ENCODE measurements around the gene SPTSSA.

Gene SPTSSA

GRCh38 chr14:34502545-34503225 is 40.6 kb upstream of the SPTSSA start:
- Histone ChIP-seq H3K27ac (ENCODE audit: low read depth, low read length) (no peak overlapping the region), H2BK15ac (replicated peaks; ENCODE audit: low read depth) (no peak overlapping the region), H3K36me3 (ENCODE audit: control insufficient read depth, insufficient read depth, low read length) (no peaks in the 10 kb centered on the region), H3K9ac (ENCODE audit: low read length) (no peak overlapping the region), H4K8ac (ENCODE audit: low read depth, low read length) (no peak overlapping the region), H3K4me3 (ENCODE audit: low read length) (no peak overlapping the region), H3K79me1 (ENCODE audit: low read length) (no peaks in the 10 kb centered on the region), H2BK5ac (ENCODE audit: low read length) (no peak overlapping the region), H3K4me1 (ENCODE audit: control insufficient read depth, low read depth, low read length) (peaks cover 2% of the 10 kb centered on the region), H3K23ac (ENCODE audit: low read length) (no peak overlapping the region), H3K79me2 (ENCODE audit: control insufficient read depth, insufficient read depth, low read length) (no peaks in the 10 kb centered on the region), H3K18ac (ENCODE audit: low read length) (no peak overlapping the region), H2BK120ac (ENCODE audit: low read depth, low read length) (no peak overlapping the region), H3K4me2 (ENCODE audit: low read length) (no peak overlapping the region), H3K27me3 (ENCODE audit: insufficient read depth, low read length, poor library complexity) (no peaks in the 10 kb centered on the region), H3K56ac (ENCODE audit: low read length) (no peak overlapping the region), H3K4ac (ENCODE audit: low read depth, low read length) (no peak overlapping the region), H4K5ac (ENCODE audit: low read length) (no peak overlapping the region), H2AK5ac (ENCODE audit: low read length) (no peak overlapping the region)
- no peak for DNase-seq
- WGBS (ENCODE audit: extremely low coverage, insufficient coverage, low lambda C conversion rate) = no CpG with 5 or more reads among the region's 2 CpGs

DNA sequence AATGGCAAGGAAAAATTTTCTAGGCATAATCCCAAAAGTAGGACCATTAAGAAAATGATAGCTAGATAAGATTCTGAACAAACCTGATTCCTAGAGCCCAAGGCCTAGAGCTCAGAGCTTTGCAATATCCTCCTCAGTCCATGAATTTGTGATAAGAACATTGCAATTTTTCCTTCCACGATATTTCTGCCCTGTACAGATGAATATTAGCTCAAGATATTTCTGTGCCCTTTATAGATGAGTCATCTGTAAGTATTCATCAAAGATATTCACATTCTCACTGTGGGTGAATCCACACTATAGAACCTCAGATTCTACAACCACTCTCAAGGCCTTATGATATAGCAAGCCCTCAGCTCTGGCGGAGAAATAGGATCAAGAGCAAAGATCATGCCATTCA is 40.0 kb upstream of the SPTSSA start:
- Histone ChIP-seq H3K36me3 (ENCODE audit: control insufficient read depth, insufficient read depth, low read length) (no peaks in the 10 kb centered on the region), H3K18ac (ENCODE audit: low read length) (no peak overlapping the region), H3K27me3 (ENCODE audit: insufficient read depth, low read length, poor library complexity) (no peaks in the 10 kb centered on the region), H2BK120ac (ENCODE audit: low read depth, low read length) (no peak overlapping the region), H2BK15ac (replicated peaks; ENCODE audit: low read depth) (no peak overlapping the region), H4K8ac (ENCODE audit: low read depth, low read length) (no peak overlapping the region), H3K9ac (ENCODE audit: low read length) (no peak overlapping the region), H3K27ac (ENCODE audit: low read depth, low read length) (no peak overlapping the region), H3K4me2 (ENCODE audit: low read length) (no peak overlapping the region), H3K4ac (ENCODE audit: low read depth, low read length) (no peak overlapping the region), H3K79me2 (ENCODE audit: control insufficient read depth, insufficient read depth, low read length) (no peaks in the 10 kb centered on the region), H3K56ac (ENCODE audit: low read length) (no peak overlapping the region), H3K79me1 (ENCODE audit: low read length) (no peaks in the 10 kb centered on the region), H2BK5ac (ENCODE audit: low read length) (no peak overlapping the region), H3K4me3 (ENCODE audit: low read length) (no peak overlapping the region), H3K4me1 (ENCODE audit: control insufficient read depth, low read depth, low read length) (peaks cover 4% of the 10 kb centered on the region), H2AK5ac (ENCODE audit: low read length) (no peak overlapping the region), H3K23ac (ENCODE audit: low read length) (no peak overlapping the region), H4K5ac (ENCODE audit: low read length) (no peak overlapping the region)
- DNase-seq = no peak
- WGBS (ENCODE audit: extremely low coverage, insufficient coverage, low lambda C conversion rate) = no CpG with 5 or more reads among the region's 2 CpGs

GRCh38 chr14:34501004-34501580 is 39.1 kb upstream of the SPTSSA start:
- no peak overlapping the region for H3K4me3 ChIP-seq (ENCODE audit: low read length)
- no peak overlapping the region for H3K27ac ChIP-seq (ENCODE audit: low read depth, low read length)
- H3K27me3 ChIP-seq (ENCODE audit: insufficient read depth, low read length, poor library complexity) = no peaks in the 10 kb centered on the region
- no peak overlapping the region for H3K9ac ChIP-seq (ENCODE audit: low read length)
- no peak for DNase-seq
- H3K23ac ChIP-seq (ENCODE audit: low read length) = no peak overlapping the region
- no peaks in the 10 kb centered on the region for H3K79me2 ChIP-seq (ENCODE audit: control insufficient read depth, insufficient read depth, low read length)
- no peak overlapping the region for H4K5ac ChIP-seq (ENCODE audit: low read length)
- H3K36me3 ChIP-seq (ENCODE audit: control insufficient read depth, insufficient read depth, low read length) = no peaks in the 10 kb centered on the region
- no peak overlapping the region for H2BK15ac ChIP-seq (replicated peaks; ENCODE audit: low read depth)
- no peak overlapping the region for H2BK120ac ChIP-seq (ENCODE audit: low read depth, low read length)
- H3K56ac ChIP-seq (ENCODE audit: low read length) = no peak overlapping the region
- no peak overlapping the region for H3K4me2 ChIP-seq (ENCODE audit: low read length)
- no peak overlapping the region for H2AK5ac ChIP-seq (ENCODE audit: low read length)
- H4K8ac ChIP-seq (ENCODE audit: low read depth, low read length) = no peak overlapping the region
- WGBS (ENCODE audit: extremely low coverage, insufficient coverage, low lambda C conversion rate) = 100% methylated on average over 1 of the region's 5 CpGs
- H3K4me1 ChIP-seq (ENCODE audit: control insufficient read depth, low read depth, low read length) = peaks cover 4% of the 10 kb centered on the region
- H3K18ac ChIP-seq (ENCODE audit: low read length) = no peak overlapping the region
- no peaks in the 10 kb centered on the region for H3K79me1 ChIP-seq (ENCODE audit: low read length)
- H2BK5ac ChIP-seq (ENCODE audit: low read length) = no peak overlapping the region
- H3K4ac ChIP-seq (ENCODE audit: low read depth, low read length) = no peak overlapping the region

DNA sequence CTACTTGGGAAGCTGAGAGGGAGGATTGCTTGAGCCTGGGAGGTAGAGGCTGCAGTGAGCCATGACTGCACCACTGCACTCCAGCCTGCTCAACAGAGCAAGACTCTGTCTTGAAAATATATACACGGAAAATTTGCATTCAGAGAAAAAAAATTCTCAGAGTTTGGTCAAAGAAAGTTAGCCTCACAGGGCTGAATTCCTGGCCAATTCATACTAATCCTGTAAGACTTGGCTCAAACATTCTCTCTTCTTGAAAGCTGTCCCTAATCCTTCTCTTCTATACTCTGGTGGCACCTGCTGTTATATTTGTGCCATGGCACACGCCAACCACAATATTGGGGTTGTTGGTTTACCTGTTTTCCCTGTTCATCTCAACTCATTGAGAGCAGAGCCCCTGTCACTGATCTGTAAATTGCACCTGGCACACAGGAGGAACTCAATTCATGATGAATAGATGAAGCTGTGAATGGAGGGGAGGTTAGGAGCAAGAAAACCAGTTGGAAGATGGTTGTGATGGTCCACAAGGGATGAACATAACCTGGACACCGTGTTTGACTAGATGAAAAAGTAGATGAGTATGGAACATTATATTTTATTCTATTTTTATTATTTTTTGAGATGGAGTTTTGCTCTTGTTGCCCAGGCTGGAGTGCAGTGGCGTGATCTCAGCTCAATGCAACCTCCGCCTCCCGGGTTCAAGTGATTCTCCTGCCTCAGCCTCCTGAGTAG is 36.8 kb upstream of the SPTSSA start:
- H2AK5ac ChIP-seq (ENCODE audit: low read length) = no peak overlapping the region
- H3K56ac ChIP-seq (ENCODE audit: low read length) = no peak overlapping the region
- no peaks in the 10 kb centered on the region for H3K79me2 ChIP-seq (ENCODE audit: control insufficient read depth, insufficient read depth, low read length)
- H3K9ac ChIP-seq (ENCODE audit: low read length) = no peak overlapping the region
- WGBS (ENCODE audit: extremely low coverage, insufficient coverage, low lambda C conversion rate) = no CpG with 5 or more reads among the region's 6 CpGs
- no peaks in the 10 kb centered on the region for H3K36me3 ChIP-seq (ENCODE audit: control insufficient read depth, insufficient read depth, low read length)
- H2BK120ac ChIP-seq (ENCODE audit: low read depth, low read length) = no peak overlapping the region
- no peak overlapping the region for H4K8ac ChIP-seq (ENCODE audit: low read depth, low read length)
- no peak overlapping the region for H2BK5ac ChIP-seq (ENCODE audit: low read length)
- no peak overlapping the region for H3K4me2 ChIP-seq (ENCODE audit: low read length)
- no peaks in the 10 kb centered on the region for H3K27me3 ChIP-seq (ENCODE audit: insufficient read depth, low read length, poor library complexity)
- peaks cover 2% of the 10 kb centered on the region for H3K4me1 ChIP-seq (ENCODE audit: control insufficient read depth, low read depth, low read length)
- no peak overlapping the region for H3K18ac ChIP-seq (ENCODE audit: low read length)
- DNase-seq = peak; percentile 38
- no peak overlapping the region for H4K5ac ChIP-seq (ENCODE audit: low read length)
- H3K4ac ChIP-seq (ENCODE audit: low read depth, low read length) = no peak overlapping the region
- H2BK15ac ChIP-seq (replicated peaks; ENCODE audit: low read depth) = no peak overlapping the region
- no peak overlapping the region for H3K4me3 ChIP-seq (ENCODE audit: low read length)
- H3K23ac ChIP-seq (ENCODE audit: low read length) = no peak overlapping the region
- no peak overlapping the region for H3K27ac ChIP-seq (ENCODE audit: low read depth, low read length)
- no peaks in the 10 kb centered on the region for H3K79me1 ChIP-seq (ENCODE audit: low read length)

- H3K79me1 ChIP-seq (ENCODE audit: low read length) = no peaks in the 10 kb centered on the region
- peaks cover 2% of the 10 kb centered on the region for H3K4me1 ChIP-seq (ENCODE audit: control insufficient read depth, low read depth, low read length)
- no peak overlapping the region for H3K4me3 ChIP-seq (ENCODE audit: low read length)
- H3K4me2 ChIP-seq (ENCODE audit: low read length) = no peak overlapping the region
- H3K27ac ChIP-seq (ENCODE audit: low read depth, low read length) = no peak overlapping the region
- H2AK5ac ChIP-seq (ENCODE audit: low read length) = no peak overlapping the region
- no peak overlapping the region for H2BK15ac ChIP-seq (replicated peaks; ENCODE audit: low read depth)
- no peak overlapping the region for H3K18ac ChIP-seq (ENCODE audit: low read length)
- H3K4ac ChIP-seq (ENCODE audit: low read depth, low read length) = no peak overlapping the region
- DNase-seq = peak; percentile 97
- H3K36me3 ChIP-seq (ENCODE audit: control insufficient read depth, insufficient read depth, low read length) = no peaks in the 10 kb centered on the region
- no peaks in the 10 kb centered on the region for H3K79me2 ChIP-seq (ENCODE audit: control insufficient read depth, insufficient read depth, low read length)
- no peak overlapping the region for H2BK120ac ChIP-seq (ENCODE audit: low read depth, low read length)
- no peaks in the 10 kb centered on the region for H3K27me3 ChIP-seq (ENCODE audit: insufficient read depth, low read length, poor library complexity)
- no peak overlapping the region for H3K56ac ChIP-seq (ENCODE audit: low read length)
- H3K9ac ChIP-seq (ENCODE audit: low read length) = peak overlapping the region; percentile 8
- H3K23ac ChIP-seq (ENCODE audit: low read length) = no peak overlapping the region
- no peak overlapping the region for H4K8ac ChIP-seq (ENCODE audit: low read depth, low read length)
- H2BK5ac ChIP-seq (ENCODE audit: low read length) = no peak overlapping the region
- H4K5ac ChIP-seq (ENCODE audit: low read length) = no peak overlapping the region
- WGBS (ENCODE audit: extremely low coverage, insufficient coverage, low lambda C conversion rate) = no CpG with 5 or more reads among the region's 14 CpGs
Measured at GRCh38 chr14:34496679-34497513, 34.9 kb upstream of the SPTSSA start.

Data from mesendoderm (in vitro differentiated cells).